ENCODE results near the gene RGSL1. TPM values are rescaled to one million over a fixed set of nuclear protein-coding genes. Genes with fewer than 3 reads are reported as not detected.

Gene RGSL1
- total and polyA plus RNA-seq, 2 experiments from 2014 or later: not detected

DNA sequence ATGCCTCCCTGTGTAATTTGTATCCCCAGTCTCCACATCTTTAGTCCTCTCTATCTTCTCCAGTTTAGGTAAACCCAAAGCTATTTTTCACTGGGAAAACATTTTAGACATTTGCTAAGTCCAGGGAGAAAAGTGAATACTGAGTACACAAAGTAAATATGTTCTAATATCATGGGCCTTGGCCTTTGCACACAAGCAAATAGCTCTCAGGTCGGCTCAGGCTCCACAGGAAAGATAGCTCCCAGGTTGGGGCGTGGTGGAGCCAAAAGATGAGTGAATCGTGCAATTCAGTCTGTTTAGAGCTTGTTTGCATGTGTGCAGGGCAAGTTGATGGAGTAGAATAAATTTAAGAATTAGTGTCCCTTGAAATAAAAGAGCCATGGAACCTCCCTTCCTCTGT lies 7.9 kb downstream of the RGSL1 start:
- 13 to 16% methylated on average over 3 of the region's 3 CpGs for WGBS, 2 experiments (ENCODE audit: low coverage in 1 of 2, low lambda C conversion rate in 2 of 2, missing lambda C conversion rate in 2 of 2)
- TF ChIP-seq EZH2 (IDR thresholded peaks at IDR 0.05; ENCODE audit: insufficient read depth, poor library complexity, severe bottlenecking): no peak
- Histone ChIP-seq H3K9me2 (ENCODE audit: insufficient read depth) (no peaks in the 10 kb centered on the region), H4K20me1 (ENCODE audit: insufficient read depth) (no peaks in the 10 kb centered on the region), H2AFZ (no peak overlapping the region), H3K9me3 (ENCODE audit: low read depth) (no peaks in the 10 kb centered on the region), H3K4me1 (ENCODE audit: insufficient read depth) (no peaks in the 10 kb centered on the region), H3K36me3 (ENCODE audit: low read depth) (no peaks in the 10 kb centered on the region), H3K9ac (no peak overlapping the region), H3K27ac (no peak overlapping the region), H3F3A (ENCODE audit: insufficient read depth) (no peaks in the 10 kb centered on the region), H3K79me2 (ENCODE audit: insufficient read depth) (no peaks in the 10 kb centered on the region), H3K27me3 (replicated peaks; ENCODE audit: insufficient read depth) (peaks cover 14% of the 10 kb centered on the region; the same call in 1 of the 2 replicates), H3K4me2 (ENCODE audit: unreplicated experiment) (no peak overlapping the region), H3K4me3 (no peak overlapping the region)
- in situ Hi-C loops (cut with MboI): no loop called here
- no peak for DNase-seq

- Histone ChIP-seq H3K9me2 (ENCODE audit: insufficient read depth) (no peaks in the 10 kb centered on the region), H3F3A (ENCODE audit: insufficient read depth) (no peaks in the 10 kb centered on the region), H2AFZ (no peak overlapping the region), H3K4me2 (ENCODE audit: unreplicated experiment) (no peak overlapping the region), H3K4me1 (ENCODE audit: insufficient read depth) (no peaks in the 10 kb centered on the region), H3K27me3 (replicated peaks; ENCODE audit: insufficient read depth) (peaks cover 9% of the 10 kb centered on the region; the same call in 1 of the 2 replicates), H3K36me3 (ENCODE audit: low read depth) (no peaks in the 10 kb centered on the region), H3K27ac (no peak overlapping the region), H3K4me3 (no peak overlapping the region), H4K20me1 (ENCODE audit: insufficient read depth) (no peaks in the 10 kb centered on the region), H3K9me3 (ENCODE audit: low read depth) (no peaks in the 10 kb centered on the region), H3K79me2 (ENCODE audit: insufficient read depth) (no peaks in the 10 kb centered on the region), H3K9ac (no peak overlapping the region)
- TF ChIP-seq EZH2phosphoT487 (IDR thresholded peaks at IDR 0.05; ENCODE audit: insufficient read depth, low read depth) (no peak), EZH2 (IDR thresholded peaks at IDR 0.05; ENCODE audit: insufficient read depth, poor library complexity, severe bottlenecking) (no peak)
- no peak for DNase-seq
- in situ Hi-C loops (cut with MboI): no loop called here
- WGBS, 2 experiments (ENCODE audit: low coverage in 1 of 2, low lambda C conversion rate in 2 of 2, missing lambda C conversion rate in 2 of 2): 25 to 30% methylated on average over 3 of the region's 3 CpGs
Observed at GRCh38 chr1:182459949-182460348, 10.0 kb downstream of the RGSL1 start.

DNA sequence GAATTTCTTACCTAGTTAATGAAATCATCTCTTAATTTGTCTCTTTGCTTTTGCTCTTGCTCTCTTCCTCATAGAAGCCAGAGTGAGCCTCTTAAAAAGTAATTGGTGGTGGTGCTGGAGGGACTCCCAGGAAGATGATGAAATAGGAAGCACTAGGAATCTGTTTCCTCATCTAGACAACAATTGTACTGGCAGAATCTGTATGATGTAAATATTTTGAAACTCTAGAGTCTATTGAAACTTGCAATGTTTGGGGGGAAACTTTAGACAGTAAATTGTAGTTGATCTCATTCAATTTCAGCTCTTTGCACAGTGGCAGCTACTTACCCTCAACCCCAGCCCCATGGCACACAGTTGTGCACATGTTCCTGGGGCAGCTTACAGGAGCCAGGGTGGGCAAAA lies 10.6 kb downstream of the RGSL1 start:
- peak; percentile 39 for DNase-seq
- Histone ChIP-seq H3K9me2 (ENCODE audit: insufficient read depth) (no peaks in the 10 kb centered on the region), H3K4me1 (ENCODE audit: insufficient read depth) (no peaks in the 10 kb centered on the region), H3K36me3 (ENCODE audit: low read depth) (no peaks in the 10 kb centered on the region), H3K79me2 (ENCODE audit: insufficient read depth) (no peaks in the 10 kb centered on the region), H3K4me2 (ENCODE audit: unreplicated experiment) (no peak overlapping the region), H4K20me1 (ENCODE audit: insufficient read depth) (no peaks in the 10 kb centered on the region), H2AFZ (no peak overlapping the region), H3K9me3 (ENCODE audit: low read depth) (no peaks in the 10 kb centered on the region), H3K27ac (no peak overlapping the region), H3F3A (ENCODE audit: insufficient read depth) (no peaks in the 10 kb centered on the region), H3K4me3 (no peak overlapping the region), H3K9ac (no peak overlapping the region), H3K27me3 (replicated peaks; ENCODE audit: insufficient read depth) (peaks cover 9% of the 10 kb centered on the region; the same call in 1 of the 2 replicates)
- in situ Hi-C loops (cut with MboI): no loop called here
- TF ChIP-seq EZH2phosphoT487 (IDR thresholded peaks at IDR 0.05; ENCODE audit: insufficient read depth, low read depth) (no peak), EZH2 (IDR thresholded peaks at IDR 0.05; ENCODE audit: insufficient read depth, poor library complexity, severe bottlenecking) (no peak)

- H3K79me2 ChIP-seq (ENCODE audit: insufficient read depth): no peaks in the 10 kb centered on the region
- no peaks in the 10 kb centered on the region for H3K9me2 ChIP-seq (ENCODE audit: insufficient read depth)
- TF ChIP-seq EZH2phosphoT487 (IDR thresholded peaks at IDR 0.05; ENCODE audit: insufficient read depth, low read depth) (no peak), EZH2 (IDR thresholded peaks at IDR 0.05; ENCODE audit: insufficient read depth, poor library complexity, severe bottlenecking) (no peak)
- DNase-seq: no peak
- no peak overlapping the region for H3K9ac ChIP-seq
- H3F3A ChIP-seq (ENCODE audit: insufficient read depth): no peaks in the 10 kb centered on the region
- no peak overlapping the region for H2AFZ ChIP-seq
- no peaks in the 10 kb centered on the region for H3K27me3 ChIP-seq (replicated peaks; ENCODE audit: insufficient read depth)
- H3K27ac ChIP-seq: no peak overlapping the region
- H4K20me1 ChIP-seq (ENCODE audit: insufficient read depth): no peaks in the 10 kb centered on the region
- no peaks in the 10 kb centered on the region for H3K4me1 ChIP-seq (ENCODE audit: insufficient read depth)
- WGBS, 2 experiments (ENCODE audit: low coverage in 1 of 2, low lambda C conversion rate in 2 of 2, missing lambda C conversion rate in 2 of 2): 31 to 32% methylated on average over 4 of the region's 4 CpGs
- H3K9me3 ChIP-seq (ENCODE audit: low read depth): no peaks in the 10 kb centered on the region
- H3K4me3 ChIP-seq: no peak overlapping the region
- in situ Hi-C loops (cut with MboI): no loop called here
- H3K4me2 ChIP-seq (ENCODE audit: unreplicated experiment): no peak overlapping the region
- H3K36me3 ChIP-seq (ENCODE audit: low read depth): no peaks in the 10 kb centered on the region
Observed at GRCh38 chr1:182473556-182473955, 23.6 kb downstream of the RGSL1 start.

DNA sequence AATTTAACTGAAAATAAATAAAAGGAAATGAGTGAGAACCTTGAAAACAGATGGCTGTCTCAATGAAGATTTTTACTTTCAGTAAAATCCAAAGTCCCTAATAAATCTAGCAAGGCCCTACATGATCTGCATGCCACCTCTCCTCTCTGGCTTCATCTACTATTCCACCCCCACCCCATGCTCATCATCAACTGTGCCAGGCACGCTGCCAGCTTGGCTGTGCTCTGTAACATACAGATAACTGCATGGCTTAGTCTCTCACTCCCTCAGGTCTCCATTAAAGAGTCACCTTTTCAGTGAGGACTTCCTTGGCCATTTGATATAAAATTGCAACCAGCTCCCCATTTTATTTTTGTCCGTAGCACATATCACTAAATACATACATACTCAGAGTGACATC lies 26.7 kb downstream of the RGSL1 start:
- no peaks in the 10 kb centered on the region for H3K9me2 ChIP-seq (ENCODE audit: insufficient read depth)
- H3K79me2 ChIP-seq (ENCODE audit: insufficient read depth): no peaks in the 10 kb centered on the region
- H3K4me3 ChIP-seq: no peak overlapping the region
- no peaks in the 10 kb centered on the region for H3F3A ChIP-seq (ENCODE audit: insufficient read depth)
- WGBS, 2 experiments (ENCODE audit: low coverage in 1 of 2, low lambda C conversion rate in 2 of 2, missing lambda C conversion rate in 2 of 2): 18 to 21% methylated on average over 2 of the region's 2 CpGs
- no peaks in the 10 kb centered on the region for H3K27me3 ChIP-seq (replicated peaks; ENCODE audit: insufficient read depth)
- H4K20me1 ChIP-seq (ENCODE audit: insufficient read depth): no peaks in the 10 kb centered on the region
- H3K9me3 ChIP-seq (ENCODE audit: low read depth): no peaks in the 10 kb centered on the region
- H3K36me3 ChIP-seq (ENCODE audit: low read depth): no peaks in the 10 kb centered on the region
- no peak overlapping the region for H2AFZ ChIP-seq
- in situ Hi-C loops (cut with MboI): no loop called here
- H3K9ac ChIP-seq: no peak overlapping the region
- DNase-seq: no peak
- no peak for TF ChIP-seq EZH2phosphoT487 (IDR thresholded peaks at IDR 0.05; ENCODE audit: insufficient read depth, low read depth)
- no peak for TF ChIP-seq EZH2 (IDR thresholded peaks at IDR 0.05; ENCODE audit: insufficient read depth, poor library complexity, severe bottlenecking)
- H3K4me2 ChIP-seq (ENCODE audit: unreplicated experiment): no peak overlapping the region
- no peaks in the 10 kb centered on the region for H3K4me1 ChIP-seq (ENCODE audit: insufficient read depth)
- H3K27ac ChIP-seq: no peak overlapping the region

Data from GM23248 (cell line).